Adrenal gland (tissue), 12 donors: ENCODE data around the gene DSCAML1. TPM values are rescaled to one million over a fixed set of nuclear protein-coding genes. Genes with fewer than 3 reads are reported as not detected.

Experiments
- DNase-seq, 7 donors: peaks; one replicate each; pipeline ENCODE4 v3.0.0-alpha.2; 2019 to 2020
- H3K27ac ChIP-seq, 5 donors: fragments of 200-600 bp; sonication (generic) in 4 of 5; 1 replicate in 3 of 5; 2 replicates in 2 of 5; pipeline versions ENCODE4 v1.5.1 to v1.8.0; 2016 to 2020; ENCODE audit warnings: mild to moderate bottlenecking in 1 of 5
- H3K27me3 ChIP-seq: fragments of 200-600 bp; 2 replicates; pipeline ENCODE4 v1.8.0; 2021
- H3K36me3 ChIP-seq, 2 donors: fragments of 200-600 bp; replicated peaks in 1 of 2; 1 replicate in 1 of 2; 2 replicates in 1 of 2; pipeline versions ENCODE4 v1.5.1 to v1.8.0; 2018 to 2022
- H3K4me1 ChIP-seq, 2 donors: fragments of 200-600 bp; replicated peaks in 1 of 2; 1 replicate in 1 of 2; 2 replicates in 1 of 2; pipeline versions ENCODE4 v1.5.1 to v1.8.0; 2018 to 2021
- H3K4me3 ChIP-seq, 4 donors: fragments of 200-600 bp; sonication (generic) in 3 of 4; one replicate each; pipeline ENCODE4 v1.5.1; 2016 to 2018
- H3K9me3 ChIP-seq, 3 donors: fragments of 200-600 bp; sonication (generic) in 1 of 3; replicated peaks in 1 of 3; 1 replicate in 2 of 3; 2 replicates in 1 of 3; pipeline versions ENCODE4 v1.5.1 to v1.8.0; 2016 to 2021
- CTCF ChIP-seq, 6 experiments: fragments of 450-650 bp in 4 of 6; fragments of 200-600 bp in 2 of 6; sonication (generic) in 1 of 6; IDR thresholded peaks; 1 replicate in 5 of 6; 2 replicates in 1 of 6; pipeline versions ENCODE4 v1.5.1 to v1.8.0; 2016 to 2021; ENCODE audit warnings: antibody characterized with exemption in 6 of 6, mild to moderate bottlenecking in 2 of 6, moderate library complexity in 1 of 6
- POLR2A ChIP-seq, 2 donors: fragments of 450-650 bp; IDR thresholded peaks; one replicate each; pipeline ENCODE4 v1.6.1; 2017; ENCODE audit warnings: antibody characterized with exemption in 2 of 2, mild to moderate bottlenecking in 2 of 2, moderate library complexity in 1 of 2
- WGBS, 4 donors: extraction: QIAGEN DNeasy Blood & Tissue Kit in 2 of 4; methylation state at CpG; one replicate each; pipeline versions ENCODE4 v1.1.5 to v1.1.7; 2013 to 2017; 5-methylcytosine and 5-hydroxymethylcytosine counted together
- intact Hi-C, 2 donors: fragments of 100-400 bp; cut with DNase I; formaldehyde crosslinking; loops; one replicate each; pipeline versions ENCODE4 v1.14.1 to v1.15.0; 2022 to 2023
- polyA plus RNA-seq, 3 donors: library from polyadenylated mRNA; stranded (reverse); fragments of 200-250 nt in 2 of 3; fragments of 350-450 nt in 1 of 3; fragmentation: Illumina TruSeq in 1 of 3; extraction: RNeasy Lipid Tissue Mini Kit (QIAGEN cat#74804) in 1 of 3; gene quantifications; one replicate each; pipeline ENCODE4 v1.2.3, GENCODE V29; 2013 to 2014
- total RNA-seq, 9 donors: library from RNA; depleted of rRNA in 4 of 9; stranded (reverse); fragments of >200 nt in 4 of 9; fragments of 120-200 nt in 1 of 9; fragmentation: NEBNext Ultra II Directional in 1 of 9; extraction: Animal tissue kit (Norgen Biotek cat#: 25700) in 1 of 9; gene quantifications; one replicate each; pipeline versions ENCODE4 v1.1.0 to v1.2.4, GENCODE V29; 2013 to 2023
- donor health status: healthy with polysubstance abuse.
- donor health status: Bipolar disorder and iron deficiency.
- donor health status: DM: yes; HTN: yes; CAD: no.
- donor health status: DM: no; HTN: no; CAD: no.
- donor health status: DM: no; HTN: no; CAD: no.
- donor health status: DM: yes; HTN: yes; CAD: no.

DSCAML1 gene
- total and polyA plus RNA-seq, 12 donors: 0.09 to 1.9 (median 0.55) TPM; not detected in 1

GRCh38 chr11:117444711-117445658 lies 352.0 kb downstream of the DSCAML1 start:
- Histone ChIP-seq H3K36me3 (no peaks in the 10 kb centered on the region), H3K9me3 (no peaks in the 10 kb centered on the region), H3K27ac (peak overlapping the region in 1 of 5 donors; percentile 5), H3K4me3 (no peak overlapping the region), H3K4me1 (peaks cover 0 to 5% of the 10 kb centered on the region in 2 donors), H3K27me3 (peaks cover 8% of the 10 kb centered on the region)
- 56 to 72% (median 67%) methylated on average over 13 to 17 of the region's 17 CpGs for WGBS, 4 donors
- DNase-seq: no peak
- TF ChIP-seq POLR2A (IDR thresholded peaks at IDR 0.05) (no peak), CTCF (IDR thresholded peaks at IDR 0.05) (no peak)
- intact Hi-C loops: no loop called here

GRCh38 chr11:117444256-117444655 lies 352.8 kb downstream of the DSCAML1 start:
- no peaks in the 10 kb centered on the region for H3K9me3 ChIP-seq
- H3K4me3 ChIP-seq: no peak overlapping the region
- H3K4me1 ChIP-seq: peaks cover 0 to 5% of the 10 kb centered on the region in 2 donors
- no peak for DNase-seq
- H3K36me3 ChIP-seq: no peaks in the 10 kb centered on the region
- H3K27ac ChIP-seq: peak overlapping the region in 1 of 5 donors; percentile 21
- WGBS, 4 donors: 49 to 76% (median 54%) methylated on average over 8 of the region's 8 CpGs
- intact Hi-C loops: no loop called here
- TF ChIP-seq POLR2A (IDR thresholded peaks at IDR 0.05): no peak
- TF ChIP-seq CTCF (IDR thresholded peaks at IDR 0.05): no peak
- H3K27me3 ChIP-seq: peaks cover 8% of the 10 kb centered on the region

- Histone ChIP-seq H3K9me3 (no peaks in the 10 kb centered on the region), H3K4me3 (no peak overlapping the region), H3K27me3 (peaks cover 8% of the 10 kb centered on the region), H3K4me1 (peaks cover 0 to 5% of the 10 kb centered on the region in 2 donors), H3K27ac (peak overlapping the region in 1 of 5 donors; percentile 21), H3K36me3 (no peaks in the 10 kb centered on the region)
- WGBS, 4 donors: 27 to 36% (median 34%) methylated on average over 9 to 38 of the region's 38 CpGs
- DNase-seq: peak; percentile 33 to 81 (median 42)
- intact Hi-C loops: no loop called here
- TF ChIP-seq POLR2A (IDR thresholded peaks at IDR 0.05): no peak
- peak in 5 of 6 experiments; percentile 12 to 57 (median 47) for TF ChIP-seq CTCF (IDR thresholded peaks at IDR 0.05)
Observed at GRCh38 chr11:117443266-117444186, 353.5 kb downstream of the DSCAML1 start.

GRCh38 chr11:117442869-117443239 lies 354.2 kb downstream of the DSCAML1 start:
- Histone ChIP-seq H3K27me3 (peaks cover 8% of the 10 kb centered on the region), H3K4me1 (peaks cover 0 to 5% of the 10 kb centered on the region in 2 donors), H3K4me3 (no peak overlapping the region), H3K36me3 (no peaks in the 10 kb centered on the region), H3K27ac (no peak overlapping the region), H3K9me3 (no peaks in the 10 kb centered on the region)
- 57 to 71% (median 69%) methylated on average over 10 to 12 of the region's 12 CpGs for WGBS, 4 donors
- intact Hi-C loops: no loop called here
- DNase-seq: no peak
- TF ChIP-seq CTCF (IDR thresholded peaks at IDR 0.05) (no peak), POLR2A (IDR thresholded peaks at IDR 0.05) (no peak)
